Breast epithelium (tissue), 4 donors: Measurements from ENCODE around the gene CYP26B1. TPM values are rescaled to one million over a fixed set of nuclear protein-coding genes. Genes with fewer than 3 reads are reported as not detected.
A peak's percentile ranks its signal among the peaks of the same experiment; 100 is the strongest.

Source experiments
- DNase-seq, 2 donors: peaks; one replicate each; pipeline ENCODE4 v3.0.0-alpha.2; 2019; ENCODE audit warnings: low spot score in 2 of 2
- H3K27ac ChIP-seq, 2 donors: fragments of 200-600 bp; sonication (generic) in 1 of 2; one replicate each; pipeline ENCODE4 v1.5.1; 2016 to 2019; ENCODE audit warnings: mild to moderate bottlenecking in 1 of 2
- H3K27me3 ChIP-seq, 2 donors: fragments of 200-600 bp; sonication (generic) in 1 of 2; one replicate each; pipeline versions ENCODE4 v1.5.1 to v1.6.0; 2017 to 2019; ENCODE audit warnings: control low read depth in 1 of 2, mild to moderate bottlenecking in 1 of 2
- H3K36me3 ChIP-seq: fragments of 200-600 bp; one replicate; pipeline ENCODE4 v1.5.1; 2019
- H3K4me1 ChIP-seq, 2 donors: fragments of 200-600 bp; sonication (generic); one replicate each; pipeline ENCODE4 v1.5.1; 2016 to 2019; ENCODE audit warnings: control low read depth in 1 of 2
- H3K4me3 ChIP-seq, 3 donors: fragments of 200-600 bp; sonication (generic); 1 replicate in 2 of 3; 2 replicates in 1 of 3; pipeline ENCODE4 v1.5.1; 2016 to 2019; ENCODE audit warnings: mild to moderate bottlenecking in 3 of 3, moderate library complexity in 2 of 3
- H3K9me3 ChIP-seq, 2 donors: fragments of 200-600 bp; sonication (generic) in 1 of 2; one replicate each; pipeline ENCODE4 v1.5.1; 2016 to 2019; ENCODE audit warnings: control low read depth in 1 of 2
- CTCF ChIP-seq, 3 donors: fragments of 450-650 bp; IDR thresholded peaks; one replicate each; pipeline ENCODE4 v1.5.1; 2016 to 2017; ENCODE audit warnings: antibody characterized with exemption in 3 of 3, mild to moderate bottlenecking in 3 of 3, moderate library complexity in 3 of 3
- POLR2A ChIP-seq: fragments of 450-650 bp; IDR thresholded peaks from one replicate; pipeline ENCODE4 v1.6.1; 2016; ENCODE audit warnings: antibody characterized with exemption, mild to moderate bottlenecking, moderate library complexity
- POLR2AphosphoS5 ChIP-seq, 3 donors: sonication (generic); formaldehyde crosslinking; IDR thresholded peaks; one replicate each; pipeline ENCODE4 v1.6.1; 2017; ENCODE audit warnings: antibody characterized with exemption in 3 of 3
- intact Hi-C: fragments of 100-400 bp; cut with DNase I; formaldehyde crosslinking; loops from one replicate; pipeline ENCODE4 v1.15.1; 2023; ENCODE audit warnings: low total_unique reads
- total RNA-seq, 3 donors: library from RNA; depleted of rRNA; stranded (reverse); fragments of >200 nt; gene quantifications; one replicate each; pipeline ENCODE4 v1.1.0, GENCODE V29; 2016

Gene CYP26B1
- total RNA-seq, 3 donors from 2014 or later: 3.8 to 41.6 (median 3.9) TPM

DNA sequence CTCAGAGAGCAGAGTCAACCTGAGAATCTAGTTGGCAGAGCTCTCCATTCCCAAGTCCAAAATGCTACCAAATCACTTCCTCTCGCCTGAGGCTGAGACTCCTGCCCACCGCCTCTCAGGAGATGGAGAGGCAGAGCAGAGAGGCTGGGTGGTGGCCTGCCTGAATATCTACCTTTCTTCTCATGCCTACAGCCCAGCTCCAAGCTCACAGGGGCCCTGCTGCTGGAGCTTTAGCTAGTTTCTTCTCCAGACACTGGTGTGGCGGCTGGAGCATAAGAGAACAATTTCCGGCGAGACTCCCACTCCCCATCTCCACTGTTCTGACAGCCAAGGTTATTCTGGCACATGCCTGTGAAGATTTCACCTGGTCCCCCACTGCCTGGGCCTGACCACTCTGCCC lies 8.1 kb upstream of the CYP26B1 start:
- H3K36me3 ChIP-seq: no peaks in the 10 kb centered on the region
- peak in 1 of 2 donors; percentile 8 for DNase-seq
- H3K4me3 ChIP-seq: no peak overlapping the region
- no peaks in the 10 kb centered on the region for H3K9me3 ChIP-seq
- no peaks in the 10 kb centered on the region for H3K4me1 ChIP-seq
- H3K27ac ChIP-seq: no peak overlapping the region
- no peak for TF ChIP-seq CTCF (IDR thresholded peaks at IDR 0.05)
- TF ChIP-seq POLR2A: no peak
- no peak for TF ChIP-seq POLR2AphosphoS5 (IDR thresholded peaks at IDR 0.05)
- peaks cover 0 to 34% of the 10 kb centered on the region in 2 donors for H3K27me3 ChIP-seq
- intact Hi-C loops: no loop called here

- Histone ChIP-seq H3K4me1 (peaks cover 0 to 1% of the 10 kb centered on the region in 2 donors), H3K27me3 (peaks cover 0 to 37% of the 10 kb centered on the region in 2 donors), H3K9me3 (no peaks in the 10 kb centered on the region), H3K4me3 (no peak overlapping the region), H3K27ac (no peak overlapping the region), H3K36me3 (no peaks in the 10 kb centered on the region)
- TF ChIP-seq CTCF (IDR thresholded peaks at IDR 0.05) (no peak), POLR2A (no peak), POLR2AphosphoS5 (IDR thresholded peaks at IDR 0.05) (no peak)
- intact Hi-C loops: no loop called here
- no peak for DNase-seq
Observed at GRCh38 chr2:72155151-72155550, 7.5 kb upstream of the CYP26B1 start.

DNA sequence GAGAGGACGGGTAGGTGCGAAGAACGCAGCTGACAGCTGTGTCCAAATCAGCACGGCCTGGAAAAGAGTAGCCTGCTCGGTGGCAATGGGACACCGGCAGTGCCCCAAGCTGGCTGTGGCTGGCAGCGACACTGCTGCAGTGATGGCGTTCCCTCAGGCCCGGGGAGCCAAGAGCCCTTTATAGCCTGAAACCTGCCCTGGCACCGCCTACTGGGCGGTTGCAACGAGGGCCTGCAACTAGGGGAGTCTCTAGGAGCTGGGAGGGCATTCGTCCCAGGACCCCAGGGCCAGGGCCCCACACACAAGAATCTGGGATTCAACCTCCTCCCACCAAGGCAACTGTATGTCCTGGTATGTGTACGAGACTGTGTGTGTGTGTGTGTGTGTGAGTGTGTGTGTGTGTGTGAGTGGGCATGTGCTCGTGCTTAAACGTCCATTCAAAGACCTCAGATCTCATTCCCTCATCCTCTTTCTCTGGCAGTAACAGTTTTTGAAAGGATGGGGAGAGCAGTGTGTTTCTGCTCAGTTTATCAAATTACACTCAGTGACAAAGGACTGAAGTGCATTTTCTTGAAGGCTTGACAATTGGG lies 6.8 kb upstream of the CYP26B1 start:
- peaks cover 5 to 8% of the 10 kb centered on the region in 2 donors for H3K4me1 ChIP-seq
- no peak overlapping the region for H3K4me3 ChIP-seq
- H3K27me3 ChIP-seq: peaks cover 2 to 43% of the 10 kb centered on the region in 2 donors
- H3K36me3 ChIP-seq: no peaks in the 10 kb centered on the region
- H3K9me3 ChIP-seq: no peaks in the 10 kb centered on the region
- TF ChIP-seq POLR2AphosphoS5 (IDR thresholded peaks at IDR 0.05) (no peak), POLR2A (no peak), CTCF (IDR thresholded peaks at IDR 0.05) (no peak)
- no peak for DNase-seq
- H3K27ac ChIP-seq: no peak overlapping the region
- intact Hi-C loops: loop anchor here (5.0 kb wide), 1 partner anchor 612 kb away; no protein-coding TSS in a partner anchor

DNA sequence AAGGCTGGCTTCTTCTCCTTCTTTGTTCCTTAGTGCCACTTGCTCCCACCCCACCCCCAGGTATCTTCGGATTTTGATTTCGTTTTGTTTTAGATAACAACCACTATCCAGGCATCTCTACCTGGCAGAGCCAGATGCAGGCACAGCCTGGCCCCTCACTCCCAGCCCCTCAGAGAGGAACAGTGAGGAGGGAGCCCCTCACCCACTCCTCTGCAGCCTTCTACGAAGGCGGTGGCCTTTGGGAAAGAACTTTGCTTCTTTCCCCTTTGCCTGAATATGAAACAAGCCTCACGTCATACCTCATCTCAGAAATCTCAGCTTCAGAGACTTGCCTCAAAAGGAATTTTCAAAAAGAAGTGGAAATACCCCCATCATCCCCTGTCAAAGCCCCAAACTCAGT lies 6.3 kb upstream of the CYP26B1 start:
- no peaks in the 10 kb centered on the region for H3K9me3 ChIP-seq
- peaks cover 8 to 12% of the 10 kb centered on the region in 2 donors for H3K4me1 ChIP-seq
- DNase-seq: no peak
- intact Hi-C loops: loop anchor here (5.0 kb wide), 1 partner anchor 612 kb away; no protein-coding TSS in a partner anchor
- no peak for TF ChIP-seq POLR2AphosphoS5 (IDR thresholded peaks at IDR 0.05)
- no peaks in the 10 kb centered on the region for H3K36me3 ChIP-seq
- H3K27ac ChIP-seq: no peak overlapping the region
- H3K27me3 ChIP-seq: peaks cover 3 to 48% of the 10 kb centered on the region in 2 donors
- H3K4me3 ChIP-seq: no peak overlapping the region

DNA sequence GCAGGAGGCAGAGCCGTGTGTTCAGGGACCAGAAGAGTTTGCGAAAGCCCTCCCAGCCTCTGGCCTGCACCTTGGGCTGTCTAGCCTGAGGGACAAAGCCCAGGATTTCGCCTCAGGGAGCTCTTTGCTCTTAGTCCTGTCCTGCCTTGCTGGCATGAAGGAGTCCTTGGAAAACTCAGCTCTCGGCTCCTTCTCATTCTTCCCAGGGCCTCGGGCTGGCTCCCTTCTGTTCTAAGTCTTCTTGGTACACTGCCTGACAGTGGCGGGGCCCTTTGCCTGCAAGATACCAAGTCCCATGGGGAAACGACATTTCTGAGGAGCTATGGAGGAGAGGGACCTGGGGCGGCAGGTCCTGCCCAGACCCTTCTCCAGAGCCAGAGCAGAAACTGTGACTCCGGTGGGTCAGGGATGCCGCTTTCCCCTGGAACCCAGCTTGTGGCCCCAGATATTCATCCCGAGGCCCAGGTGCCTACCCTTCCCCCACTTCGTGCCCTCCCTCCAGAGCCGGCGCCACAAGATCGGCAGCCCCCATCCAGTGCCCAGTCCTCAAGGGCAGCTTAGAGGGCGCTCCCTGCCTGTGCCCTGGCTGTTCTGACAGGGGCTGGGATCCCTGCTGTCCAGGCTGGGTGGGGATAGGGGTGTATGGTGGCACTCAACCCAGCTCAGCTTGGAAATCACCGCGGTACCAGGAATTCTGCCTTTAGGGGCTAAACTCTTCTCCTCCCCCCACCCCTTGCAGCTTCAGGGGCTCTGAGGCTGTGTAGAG lies 5.5 kb upstream of the CYP26B1 start:
- H3K27me3 ChIP-seq: peaks cover 3 to 48% of the 10 kb centered on the region in 2 donors
- intact Hi-C loops: loop anchor here (5.0 kb wide), 1 partner anchor 611 kb away; no protein-coding TSS in a partner anchor
- no peaks in the 10 kb centered on the region for H3K9me3 ChIP-seq
- H3K4me3 ChIP-seq: no peak overlapping the region
- TF ChIP-seq POLR2A (no peak), POLR2AphosphoS5 (IDR thresholded peaks at IDR 0.05) (no peak), CTCF (IDR thresholded peaks at IDR 0.05) (no peak)
- peak in 1 of 2 donors; percentile 7 for DNase-seq
- no peak overlapping the region for H3K27ac ChIP-seq
- no peaks in the 10 kb centered on the region for H3K36me3 ChIP-seq
- H3K4me1 ChIP-seq: peaks cover 9 to 12% of the 10 kb centered on the region in 2 donors
